Hepatocyte (in vitro differentiated cells): ENCODE measurements around the gene GLIPR1.

Experiments used
- EZH2 ChIP-seq: fragments of 200-600 bp; sonication (generic); IDR thresholded peaks from 2 replicates; pipeline ENCODE4 v1.6.1; 2016; ENCODE audit warnings: antibody characterized with exemption, mild to moderate bottlenecking, borderline replicate concordance
- EZH2phosphoT487 ChIP-seq: fragments of 200-600 bp; sonication (generic); IDR thresholded peaks from one replicate; pipeline ENCODE4 v1.6.1; 2018; ENCODE audit warnings: antibody characterized with exemption, mild to moderate bottlenecking, low read depth, moderate library complexity; ENCODE audit not compliant: unreplicated experiment, severe bottlenecking
- TF ChIP-seq, protein P1 (sequence below): fragments of 200-600 bp; sonication (generic); IDR thresholded peaks from 2 replicates; pipeline ENCODE4 v1.5.1; 2016; ENCODE audit warnings: antibody characterized with exemption, mild to moderate bottlenecking; ENCODE audit not compliant: poor library complexity

DNA sequence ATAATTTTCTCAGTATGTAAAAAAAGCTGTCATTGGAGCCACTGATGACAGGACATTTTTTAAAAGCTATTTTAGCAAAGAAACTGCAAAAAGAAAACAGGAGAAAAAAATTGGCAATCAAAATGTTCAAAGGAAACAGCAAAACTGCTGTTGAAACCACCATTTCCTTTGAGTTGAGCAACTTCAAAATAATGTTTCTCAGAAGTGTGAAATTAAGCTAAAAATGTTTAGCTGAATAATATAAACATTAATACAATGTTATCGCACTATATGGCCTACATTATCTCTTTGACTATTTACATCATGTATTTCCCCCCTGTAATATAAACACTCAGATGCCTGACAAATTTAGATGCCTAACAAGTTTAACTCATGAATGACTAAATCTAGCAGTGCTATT is 23.4 kb upstream of the GLIPR1 start:
- TF ChIP-seq, protein P1, sequence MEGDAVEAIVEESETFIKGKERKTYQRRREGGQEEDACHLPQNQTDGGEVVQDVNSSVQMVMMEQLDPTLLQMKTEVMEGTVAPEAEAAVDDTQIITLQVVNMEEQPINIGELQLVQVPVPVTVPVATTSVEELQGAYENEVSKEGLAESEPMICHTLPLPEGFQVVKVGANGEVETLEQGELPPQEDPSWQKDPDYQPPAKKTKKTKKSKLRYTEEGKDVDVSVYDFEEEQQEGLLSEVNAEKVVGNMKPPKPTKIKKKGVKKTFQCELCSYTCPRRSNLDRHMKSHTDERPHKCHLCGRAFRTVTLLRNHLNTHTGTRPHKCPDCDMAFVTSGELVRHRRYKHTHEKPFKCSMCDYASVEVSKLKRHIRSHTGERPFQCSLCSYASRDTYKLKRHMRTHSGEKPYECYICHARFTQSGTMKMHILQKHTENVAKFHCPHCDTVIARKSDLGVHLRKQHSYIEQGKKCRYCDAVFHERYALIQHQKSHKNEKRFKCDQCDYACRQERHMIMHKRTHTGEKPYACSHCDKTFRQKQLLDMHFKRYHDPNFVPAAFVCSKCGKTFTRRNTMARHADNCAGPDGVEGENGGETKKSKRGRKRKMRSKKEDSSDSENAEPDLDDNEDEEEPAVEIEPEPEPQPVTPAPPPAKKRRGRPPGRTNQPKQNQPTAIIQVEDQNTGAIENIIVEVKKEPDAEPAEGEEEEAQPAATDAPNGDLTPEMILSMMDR, result no peak
- TF ChIP-seq EZH2 (no peak), EZH2phosphoT487 (no peak)
